Measurements from ENCODE around the gene DET1. TPM values are rescaled to one million over a fixed set of nuclear protein-coding genes. Genes with fewer than 3 reads are reported as not detected.
"Not testable (repeated sequence)": the region's sequence is repeated elsewhere in the genome, so short reads cannot be mapped to it uniquely, and the experiment has no call there.

Gene DET1
- total and polyA plus RNA-seq, 2 donors from 2014 or later = 3.9 to 6.8 TPM

- DNase-seq (no peak), FAIRE-seq (no peak)
- Histone ChIP-seq H3K9ac (ENCODE audit: low read length in 3 of 3) (no peak overlapping the region), H3K9me3 (ENCODE audit: control insufficient read depth in 2 of 3, insufficient read depth in 1 of 3, low read length in 3 of 3) (no peaks in the 10 kb centered on the region), H3K27me3 (ENCODE audit: control insufficient read depth, insufficient read depth, low read length) (no peaks in the 10 kb centered on the region), H3K4me1 (ENCODE audit: control insufficient read depth in 2 of 3, insufficient read depth in 2 of 3, low read depth in 1 of 3, low read length in 3 of 3) (no peaks in the 10 kb centered on the region), H3K27ac (ENCODE audit: low read depth in 2 of 2, low read length in 2 of 2) (no peak overlapping the region), H3K4me3 (ENCODE audit: low read length in 3 of 3) (no peak overlapping the region), H3K36me3 (ENCODE audit: control insufficient read depth in 2 of 3, insufficient read depth in 3 of 3, low read length in 3 of 3) (peaks cover 3 to 35% (median 10%) of the 10 kb centered on the region in 3 donors)
- intact Hi-C loops (cut with DNase I) = no loop called here
- no peak for TF ChIP-seq CTCF (IDR thresholded peaks at IDR 0.05; ENCODE audit: borderline replicate concordance, extremely low read depth, insufficient read depth)
Observed at GRCh38 chr15:88529021-88529630, 17.4 kb downstream of the DET1 start.

- no peak for FAIRE-seq
- no peak overlapping the region for H3K27ac ChIP-seq (ENCODE audit: low read depth in 2 of 2, low read length in 2 of 2)
Observed at GRCh38 chr15:88526247-88526879, 20.1 kb downstream of the DET1 start.

GRCh38 chr15:88525418-88525817 lies 21.1 kb downstream of the DET1 start:
- no peak for FAIRE-seq
- intact Hi-C loops (cut with DNase I) = no loop called here
- peaks cover 3 to 25% (median 10%) of the 10 kb centered on the region in 3 donors for H3K36me3 ChIP-seq (ENCODE audit: control insufficient read depth in 2 of 3, insufficient read depth in 3 of 3, low read length in 3 of 3)

More at GRCh38 chr15:88526247-88526879, 20.1 kb downstream of the DET1 start:
- H3K4me3 ChIP-seq (ENCODE audit: low read length in 3 of 3) = no peak overlapping the region
- intact Hi-C loops (cut with DNase I) = no loop called here
- no peak for DNase-seq
- no peaks in the 10 kb centered on the region for H3K4me1 ChIP-seq (ENCODE audit: control insufficient read depth in 2 of 3, insufficient read depth in 2 of 3, low read depth in 1 of 3, low read length in 3 of 3)
- no peak for TF ChIP-seq CTCF (IDR thresholded peaks at IDR 0.05; ENCODE audit: borderline replicate concordance, extremely low read depth, insufficient read depth)
- H3K9ac ChIP-seq (ENCODE audit: low read length in 3 of 3) = no peak overlapping the region
- H3K9me3 ChIP-seq (ENCODE audit: control insufficient read depth in 2 of 3, insufficient read depth in 1 of 3, low read length in 3 of 3) = no peaks in the 10 kb centered on the region
- peaks cover 3 to 34% (median 10%) of the 10 kb centered on the region in 3 donors for H3K36me3 ChIP-seq (ENCODE audit: control insufficient read depth in 2 of 3, insufficient read depth in 3 of 3, low read length in 3 of 3)
- H3K27me3 ChIP-seq (ENCODE audit: control insufficient read depth, insufficient read depth, low read length) = no peaks in the 10 kb centered on the region

GRCh38 chr15:88524094-88524493 lies 22.4 kb downstream of the DET1 start:
- H3K4me1 ChIP-seq (ENCODE audit: control insufficient read depth in 2 of 3, insufficient read depth in 2 of 3, low read depth in 1 of 3, low read length in 3 of 3); H3K27me3 ChIP-seq (ENCODE audit: control insufficient read depth, insufficient read depth, low read length); H3K9ac ChIP-seq (ENCODE audit: low read length in 3 of 3); H3K9me3 ChIP-seq (ENCODE audit: control insufficient read depth in 2 of 3, insufficient read depth in 1 of 3, low read length in 3 of 3); FAIRE-seq; intact Hi-C loops (cut with DNase I); H3K27ac ChIP-seq (ENCODE audit: low read depth in 2 of 2, low read length in 2 of 2); H3K4me3 ChIP-seq (ENCODE audit: low read length in 3 of 3); DNase-seq: not testable (repeated sequence)
- H3K36me3 ChIP-seq (ENCODE audit: control insufficient read depth in 2 of 3, insufficient read depth in 3 of 3, low read length in 3 of 3) = peaks cover 0 to 13% (median 5%) of the 10 kb centered on the region in 3 donors

More at GRCh38 chr15:88525418-88525817, 21.1 kb downstream of the DET1 start:
- Histone ChIP-seq H3K27me3 (ENCODE audit: control insufficient read depth, insufficient read depth, low read length) (no peaks in the 10 kb centered on the region), H3K9ac (ENCODE audit: low read length in 3 of 3) (no peak overlapping the region), H3K9me3 (ENCODE audit: control insufficient read depth in 2 of 3, insufficient read depth in 1 of 3, low read length in 3 of 3) (no peaks in the 10 kb centered on the region), H3K27ac (ENCODE audit: low read depth in 2 of 2, low read length in 2 of 2) (no peak overlapping the region), H3K4me1 (ENCODE audit: control insufficient read depth in 2 of 3, insufficient read depth in 2 of 3, low read depth in 1 of 3, low read length in 3 of 3) (no peaks in the 10 kb centered on the region), H3K4me3 (ENCODE audit: low read length in 3 of 3) (no peak overlapping the region)
- no peak for TF ChIP-seq CTCF (IDR thresholded peaks at IDR 0.05; ENCODE audit: borderline replicate concordance, extremely low read depth, insufficient read depth)
- DNase-seq = no peak
